Hepatocyte (in vitro differentiated cells): Measurements from ENCODE around the gene OSBPL3.

Source experiments
- EZH2 ChIP-seq: fragments of 200-600 bp; sonication (generic); IDR thresholded peaks from 2 replicates; pipeline ENCODE4 v1.6.1; 2016; ENCODE audit warnings: antibody characterized with exemption, mild to moderate bottlenecking, borderline replicate concordance
- TF ChIP-seq, protein P1 (sequence below): fragments of 200-600 bp; sonication (generic); IDR thresholded peaks from 2 replicates; pipeline ENCODE4 v1.5.1; 2016; ENCODE audit warnings: antibody characterized with exemption, mild to moderate bottlenecking; ENCODE audit not compliant: poor library complexity

DNA sequence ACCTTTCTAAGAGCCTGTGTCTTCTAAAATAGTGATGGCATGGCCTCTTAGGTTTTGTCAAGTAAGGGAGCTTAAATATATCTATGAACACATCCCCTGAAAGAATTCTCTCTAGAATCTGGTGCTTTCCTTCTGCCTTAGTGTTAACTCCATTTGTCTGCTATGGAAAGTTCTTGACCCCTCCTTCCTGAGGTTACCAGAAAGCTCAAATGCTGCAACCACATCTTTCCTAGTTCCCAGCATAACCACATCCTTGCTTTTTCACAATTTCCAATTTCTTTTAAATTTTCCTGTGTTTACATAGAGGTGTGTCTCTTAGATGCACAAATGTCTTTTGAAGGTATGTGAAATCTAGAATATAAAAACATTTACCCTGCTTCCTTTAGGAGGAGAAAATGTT lies 206.3 kb downstream of the OSBPL3 start:
- no peak for TF ChIP-seq EZH2
- TF ChIP-seq, protein P1, sequence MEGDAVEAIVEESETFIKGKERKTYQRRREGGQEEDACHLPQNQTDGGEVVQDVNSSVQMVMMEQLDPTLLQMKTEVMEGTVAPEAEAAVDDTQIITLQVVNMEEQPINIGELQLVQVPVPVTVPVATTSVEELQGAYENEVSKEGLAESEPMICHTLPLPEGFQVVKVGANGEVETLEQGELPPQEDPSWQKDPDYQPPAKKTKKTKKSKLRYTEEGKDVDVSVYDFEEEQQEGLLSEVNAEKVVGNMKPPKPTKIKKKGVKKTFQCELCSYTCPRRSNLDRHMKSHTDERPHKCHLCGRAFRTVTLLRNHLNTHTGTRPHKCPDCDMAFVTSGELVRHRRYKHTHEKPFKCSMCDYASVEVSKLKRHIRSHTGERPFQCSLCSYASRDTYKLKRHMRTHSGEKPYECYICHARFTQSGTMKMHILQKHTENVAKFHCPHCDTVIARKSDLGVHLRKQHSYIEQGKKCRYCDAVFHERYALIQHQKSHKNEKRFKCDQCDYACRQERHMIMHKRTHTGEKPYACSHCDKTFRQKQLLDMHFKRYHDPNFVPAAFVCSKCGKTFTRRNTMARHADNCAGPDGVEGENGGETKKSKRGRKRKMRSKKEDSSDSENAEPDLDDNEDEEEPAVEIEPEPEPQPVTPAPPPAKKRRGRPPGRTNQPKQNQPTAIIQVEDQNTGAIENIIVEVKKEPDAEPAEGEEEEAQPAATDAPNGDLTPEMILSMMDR, result no peak
